GDM1 (cell line): Measurements from ENCODE around the gene DCAF5.

Experiments
- DNase-seq: peaks from one replicate; lab custom pipeline; 2025; lab: John Stamatoyannopoulos, UW

Gene DCAF5

GRCh38 chr14:69003626-69004025 is 149.3 kb downstream of the DCAF5 start:
- no peak for DNase-seq

GRCh38 chr14:69002069-69002468 is 150.8 kb downstream of the DCAF5 start:
- no peak for DNase-seq

DNA sequence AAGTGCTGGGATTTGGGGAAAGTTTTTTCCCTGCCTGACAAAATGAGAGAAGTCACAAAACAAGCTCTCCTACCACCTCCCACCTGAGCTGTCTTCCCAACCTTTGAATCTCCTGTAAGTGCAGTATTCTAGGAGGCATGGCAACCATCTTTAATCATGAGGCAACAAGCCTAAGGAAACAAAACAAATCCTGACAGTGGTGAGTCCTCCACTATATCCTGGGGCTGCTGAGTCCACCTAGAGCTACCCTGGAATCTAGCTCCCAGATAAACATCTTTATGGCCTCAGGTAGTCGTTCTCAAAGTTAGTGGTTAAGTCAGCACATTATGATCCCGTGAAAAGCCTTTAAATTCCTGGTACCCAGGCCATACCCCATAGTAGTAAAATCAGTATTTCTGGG is 151.5 kb downstream of the DCAF5 start:
- DNase-seq: no peak
